IPS DF 19.7 (cell line): ENCODE measurements around the gene PRMT3.
"Not testable (repeated sequence)": the region's sequence is repeated elsewhere in the genome, so short reads cannot be mapped to it uniquely, and the experiment has no call there.

ENCODE experiments used
- DNase-seq: peaks from one replicate; pipeline ENCODE4 v3.0.0-alpha.2; 2013; ENCODE audit warnings: low read depth, low spot score

The PRMT3 gene

DNA sequence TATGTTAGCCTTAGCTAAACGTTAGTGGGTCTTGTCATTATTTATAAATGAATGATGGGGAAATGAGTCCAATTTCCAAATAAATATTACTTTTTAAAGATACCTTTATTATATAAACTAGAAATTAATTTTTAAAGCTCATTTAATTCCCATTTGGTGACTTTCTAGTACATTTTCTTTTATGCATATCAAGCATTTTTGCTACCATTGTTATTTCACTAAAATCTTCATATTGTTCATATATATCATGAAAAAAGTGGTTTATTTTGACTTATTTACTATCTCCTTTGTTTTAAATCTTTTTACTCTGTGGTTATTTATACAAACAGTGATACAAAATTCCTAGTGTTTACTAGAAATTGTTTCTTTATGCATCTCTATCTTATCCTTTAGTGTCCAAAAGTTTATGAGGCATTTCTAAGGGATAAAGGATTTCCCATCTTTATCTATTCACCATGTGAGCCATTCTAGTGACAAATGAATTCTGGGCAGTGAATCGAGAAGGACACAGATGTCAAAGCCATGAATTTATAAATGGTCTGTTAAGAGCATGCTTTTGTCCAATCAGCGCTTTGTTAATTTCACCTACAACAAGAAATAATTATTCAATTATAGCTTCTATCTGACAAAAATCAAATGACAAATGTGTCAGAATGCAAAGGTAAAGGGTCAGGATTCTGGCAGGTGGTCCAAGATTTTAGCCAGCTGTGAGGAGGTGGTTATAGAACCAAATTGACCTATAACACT lies 70.6 kb downstream of the PRMT3 start:
- DNase-seq = no peak

- DNase-seq = no peak
These were observed 71.6 kb downstream of the PRMT3 start for GRCh38 chr11:20458905-20459632.

- DNase-seq = no peak
These were observed 72.3 kb downstream of the PRMT3 start for GRCh38 chr11:20459865-20460264.

DNA sequence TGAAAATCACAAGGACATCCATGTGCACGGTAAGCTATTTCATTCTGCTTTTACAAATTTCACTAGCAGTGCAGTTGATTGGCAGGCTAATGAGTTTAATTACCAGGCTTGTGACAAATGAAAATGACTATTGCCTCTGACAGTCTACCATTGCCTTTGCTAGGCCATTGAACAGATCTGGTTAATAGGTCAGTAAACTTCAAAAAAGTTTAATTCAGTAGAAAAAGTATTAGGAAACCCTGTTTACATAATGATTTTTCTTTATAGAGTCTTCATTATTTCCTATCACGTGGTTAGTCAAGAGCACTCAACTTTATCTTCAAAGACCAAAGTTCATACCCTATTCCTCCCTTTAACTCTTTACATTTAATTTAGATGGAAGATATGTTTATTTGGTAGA lies 77.0 kb downstream of the PRMT3 start:
- no peak for DNase-seq

DNA sequence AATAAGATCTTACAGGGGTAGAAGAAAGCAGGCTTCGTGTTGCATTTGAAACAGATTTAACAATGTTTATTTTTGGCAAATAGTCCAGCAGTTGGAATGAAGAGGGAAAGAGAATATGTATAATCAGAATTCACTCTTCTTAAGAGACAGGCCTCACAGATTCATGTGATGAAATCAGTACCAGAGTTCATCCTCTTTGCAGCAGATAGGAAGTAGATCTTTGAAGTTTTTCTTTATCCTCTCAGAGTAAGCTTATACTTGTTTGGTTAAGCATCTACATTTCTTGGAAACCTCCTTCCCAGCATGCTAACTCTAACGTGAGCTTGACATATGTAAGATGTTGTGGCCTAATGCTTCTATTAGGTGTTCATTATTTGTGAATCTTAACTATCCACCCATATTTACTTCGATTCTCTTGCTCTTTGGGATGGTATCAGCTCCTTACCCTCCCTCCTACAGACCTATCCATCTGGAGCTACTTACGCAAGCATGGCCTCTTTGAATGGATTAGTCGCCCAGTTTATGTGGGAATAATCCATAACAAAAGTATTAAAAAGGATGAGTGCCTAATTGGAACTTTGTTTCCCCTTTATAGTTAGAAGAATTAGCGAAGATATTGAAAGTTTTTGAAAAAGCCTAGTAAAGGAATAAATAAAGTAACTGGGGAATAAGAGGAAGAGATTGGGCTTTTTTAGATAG lies 80.1 kb downstream of the PRMT3 start:
- DNase-seq = no peak

DNA sequence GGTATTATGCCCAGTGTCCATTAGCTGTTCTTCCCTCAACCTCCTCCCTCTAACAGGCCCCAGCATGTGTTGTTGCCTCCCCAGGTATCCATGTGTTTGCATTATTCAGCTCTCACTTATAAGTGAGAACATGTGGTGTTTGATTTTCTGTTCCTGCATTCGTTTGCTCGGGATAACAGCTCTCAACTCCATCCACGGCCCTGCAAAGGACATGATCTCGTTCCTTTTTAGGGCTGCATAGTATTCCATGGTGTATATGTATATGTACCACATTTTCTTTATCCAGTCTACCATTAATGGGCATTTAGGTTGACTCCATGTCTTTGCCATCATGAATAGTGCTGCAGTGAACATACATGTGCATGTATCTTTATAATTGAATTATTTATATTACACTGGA lies 82.8 kb downstream of the PRMT3 start:
- no peak for DNase-seq

GRCh38 chr11:20471929-20472328 lies 84.4 kb downstream of the PRMT3 start:
- DNase-seq = not testable (repeated sequence)

DNA sequence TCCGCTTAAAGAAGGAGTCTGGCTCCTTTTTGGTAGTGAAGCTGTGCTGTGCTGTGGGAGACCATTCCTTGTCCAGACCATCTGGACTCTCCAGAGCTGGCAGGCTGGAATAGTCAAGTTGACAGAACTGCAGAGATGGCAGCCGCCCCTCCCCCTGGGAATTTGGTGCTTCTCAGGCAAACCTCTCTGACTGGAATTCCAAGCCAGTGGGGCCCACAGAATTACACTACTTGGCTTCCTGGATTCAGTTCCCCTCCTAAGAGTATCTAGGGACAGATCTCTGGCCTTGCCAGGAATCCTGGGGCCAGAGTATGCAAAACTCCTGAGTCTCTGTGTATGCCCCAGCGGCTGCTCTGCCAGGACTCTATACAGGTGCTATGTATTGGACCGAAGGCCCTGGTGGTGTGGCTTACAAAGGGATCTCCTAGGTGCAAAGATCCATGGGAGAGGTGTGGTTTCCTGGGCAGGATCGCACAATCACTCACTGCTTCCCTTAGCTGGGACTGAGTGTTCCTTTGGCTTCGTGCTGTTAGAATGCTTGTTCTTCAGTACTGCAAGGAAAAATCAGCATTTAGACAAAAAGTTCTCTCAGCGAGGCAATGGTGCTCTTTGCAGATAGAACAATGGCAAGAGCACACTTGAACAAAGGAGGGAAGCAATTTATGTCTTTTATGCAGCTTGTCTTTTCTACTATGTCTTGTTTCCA lies 86.8 kb downstream of the PRMT3 start:
- DNase-seq = peak; percentile 5

DNA sequence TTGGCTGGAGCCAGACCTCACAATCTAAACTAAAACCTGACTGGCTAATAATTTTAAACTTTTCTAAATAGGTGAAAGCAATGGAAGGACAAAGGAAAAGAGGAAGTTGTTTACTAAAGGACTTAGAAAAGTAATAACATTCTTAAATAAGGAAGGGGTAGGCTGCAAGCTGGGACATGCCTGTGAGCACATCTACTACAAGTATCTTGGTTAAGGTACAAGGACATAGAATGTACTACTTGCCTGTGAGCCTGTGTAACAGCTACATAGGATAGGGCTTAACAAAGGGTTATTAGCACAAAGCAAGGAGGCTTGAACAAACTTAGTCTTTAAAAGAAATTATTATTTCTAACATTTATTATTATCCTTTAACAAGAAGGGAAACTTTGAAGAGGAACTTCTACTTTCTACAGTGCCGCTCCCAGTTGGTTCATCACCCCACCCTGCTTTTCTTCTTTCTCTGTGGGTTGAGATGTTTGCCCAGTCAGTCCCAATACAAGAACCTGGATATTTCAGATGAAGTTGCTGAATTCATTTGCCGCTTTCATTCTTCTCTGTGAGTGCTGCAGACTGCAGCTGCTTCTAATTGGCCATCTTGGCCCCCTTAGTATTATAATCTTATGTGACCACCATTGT lies 87.5 kb downstream of the PRMT3 start:
- DNase-seq = no peak

DNA sequence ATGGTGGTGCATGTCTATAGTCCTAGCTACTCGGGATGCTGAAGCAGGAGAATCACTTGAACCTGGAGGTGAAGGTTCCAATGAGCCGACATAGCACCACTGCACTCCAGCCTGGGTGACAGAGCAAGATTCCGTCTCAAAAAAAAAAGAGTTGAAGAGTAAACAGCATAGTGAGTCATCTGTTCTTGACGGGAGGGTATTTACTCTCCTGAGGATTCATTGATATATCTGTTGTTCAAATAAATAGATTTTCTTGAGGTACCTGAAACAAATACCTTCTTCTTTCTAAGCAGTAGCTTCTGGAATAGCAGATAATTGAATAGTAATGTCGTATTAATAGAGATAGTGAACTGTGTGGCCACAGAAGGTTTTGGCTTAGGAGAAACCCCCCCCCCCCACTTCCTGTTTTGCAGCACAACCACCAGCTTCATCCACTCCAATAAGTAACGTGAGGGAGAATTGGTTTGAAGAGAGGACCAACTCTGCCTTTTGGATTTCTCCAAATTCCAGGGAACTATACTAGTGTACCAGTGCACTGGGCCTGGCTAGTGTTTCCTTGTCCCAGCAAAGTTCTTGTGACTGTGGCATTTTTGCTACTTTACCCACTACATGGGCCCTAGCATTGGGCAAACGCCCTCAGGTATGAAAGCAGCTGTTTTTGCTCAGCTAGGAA lies 90.0 kb downstream of the PRMT3 start:
- no peak for DNase-seq

DNA sequence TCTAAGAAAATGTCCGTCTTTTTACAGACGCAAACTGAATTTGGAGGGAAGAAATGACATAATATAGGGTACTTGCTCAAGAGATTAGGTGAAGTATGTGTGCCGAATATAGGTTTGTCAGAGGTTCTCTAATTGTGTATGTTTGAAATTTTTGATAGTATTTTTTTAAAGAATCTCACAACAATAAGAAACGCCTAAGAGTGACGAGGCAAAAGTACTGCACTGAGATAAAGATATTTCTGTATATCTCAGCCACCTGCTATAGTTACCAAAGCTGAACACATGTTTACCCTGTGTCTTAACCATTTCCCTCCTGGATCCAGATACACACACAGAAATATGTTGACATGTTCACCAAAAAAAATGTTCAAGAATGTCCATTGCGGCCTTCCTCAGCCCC lies 92.0 kb downstream of the PRMT3 start:
- DNase-seq = no peak

DNA sequence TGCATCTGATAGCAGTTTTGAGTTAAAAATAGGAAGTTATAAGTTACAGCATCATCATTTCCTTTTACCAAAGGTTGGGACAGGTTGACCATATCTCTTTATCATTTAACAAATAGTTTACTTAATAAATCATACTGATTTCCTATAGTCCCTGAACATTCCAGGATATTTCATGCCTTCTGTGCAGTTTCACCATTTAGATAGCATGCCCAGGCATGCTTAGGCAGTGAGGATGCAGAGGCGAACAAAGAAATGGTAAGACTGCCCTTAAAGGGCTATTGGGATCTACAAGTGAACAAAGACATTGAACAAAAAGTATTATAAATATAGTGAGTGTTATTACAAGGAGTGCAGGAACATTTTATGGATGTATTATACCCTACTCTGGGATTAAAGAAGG lies 96.4 kb downstream of the PRMT3 start:
- DNase-seq = no peak

GRCh38 chr11:20484416-20484815 lies 96.9 kb downstream of the PRMT3 start:
- DNase-seq = not testable (repeated sequence)

DNA sequence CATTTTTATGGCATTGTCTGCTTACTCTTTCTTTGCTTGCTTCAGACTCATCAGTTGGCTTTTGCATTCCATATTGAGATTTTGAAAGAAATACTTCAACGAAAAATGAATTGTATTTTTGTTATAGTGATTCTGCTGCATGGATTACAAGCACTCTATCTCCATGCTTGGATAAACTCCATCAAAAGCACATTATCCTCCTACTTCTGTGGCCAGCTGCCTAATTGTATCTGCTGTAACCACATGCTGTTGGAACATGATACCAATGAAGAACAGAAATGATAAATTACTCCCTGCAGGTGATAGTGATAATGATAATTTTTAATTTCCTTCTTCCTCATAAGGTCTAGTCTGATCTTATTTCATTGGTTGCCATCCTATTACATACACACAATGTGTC lies 100.8 kb downstream of the PRMT3 start:
- no peak for DNase-seq

DNA sequence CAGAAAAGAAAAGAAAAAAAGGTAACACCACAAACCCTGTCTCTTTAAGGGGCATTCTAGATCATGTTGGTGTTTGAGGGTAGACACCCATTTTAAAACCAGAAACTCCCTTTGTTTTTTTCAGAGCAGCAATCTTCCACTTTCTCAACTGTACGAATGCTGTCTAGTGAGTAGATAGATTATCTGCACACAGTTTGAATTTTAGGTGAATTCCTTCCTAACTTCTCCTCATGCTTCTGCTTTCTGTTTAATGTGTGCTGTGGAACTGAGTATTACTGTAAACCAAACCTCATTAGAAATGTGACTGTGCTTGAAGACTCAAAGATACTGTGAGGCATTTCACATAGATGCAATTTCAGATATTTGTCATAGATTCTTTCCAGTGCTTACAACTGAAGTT lies 102.4 kb downstream of the PRMT3 start:
- DNase-seq = no peak

DNA sequence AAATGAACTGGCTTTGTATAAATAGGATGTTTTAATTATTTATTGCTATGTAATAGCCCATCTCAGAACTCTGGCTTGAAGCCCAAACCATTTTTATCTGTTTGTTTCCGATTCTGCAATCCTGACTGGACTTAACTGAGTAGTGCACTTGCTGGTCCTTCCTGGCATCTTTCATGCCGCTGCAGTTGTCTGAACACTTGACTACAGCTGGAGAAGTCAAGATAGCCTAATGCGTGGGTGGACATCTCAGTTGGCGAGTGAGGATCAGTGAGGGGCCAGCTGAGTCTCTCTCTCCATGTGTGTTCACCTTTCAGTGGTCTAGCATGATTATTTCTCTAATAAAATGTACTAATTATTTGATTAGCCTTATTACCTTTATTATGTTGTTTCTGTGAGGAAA lies 105.8 kb downstream of the PRMT3 start:
- no peak for DNase-seq

- DNase-seq = no peak
These were observed 109.7 kb downstream of the PRMT3 start for GRCh38 chr11:20497124-20497792.

DNA sequence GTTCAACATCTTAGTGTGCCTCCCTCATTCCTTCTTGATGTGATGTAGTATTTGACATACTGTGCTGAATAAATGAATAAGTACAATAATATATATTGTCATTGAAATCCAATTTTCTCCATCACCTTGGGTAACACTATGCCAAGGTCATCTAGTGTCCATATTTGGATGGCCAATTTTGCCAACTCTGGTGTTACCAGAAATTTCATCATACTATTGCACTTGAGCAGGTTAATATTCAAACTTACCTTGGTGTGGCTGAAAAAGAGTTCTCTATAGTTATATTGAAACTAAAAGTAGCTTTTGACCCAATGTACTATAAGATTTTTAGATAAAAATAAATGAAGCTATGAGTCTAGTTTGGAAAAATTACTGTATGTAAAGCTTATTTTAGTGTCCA lies 113.7 kb downstream of the PRMT3 start:
- DNase-seq = no peak

- no peak for DNase-seq
These were observed 114.5 kb downstream of the PRMT3 start for GRCh38 chr11:20501971-20502370.

GRCh38 chr11:20511982-20512381 lies 124.5 kb downstream of the PRMT3 start:
- no peak for DNase-seq
